CD4-positive, alpha-beta T cell (primary cell): ENCODE data around the gene PRSS12. TPM values are rescaled to one million over a fixed set of nuclear protein-coding genes. Genes with fewer than 3 reads are reported as not detected.

Experiments
- ATAC-seq: fragments of 200-7000 bp; cut with Tn5 transposase; one replicate; pipeline ENCODE4 v1.10.0; 2022; ENCODE audit warnings: mild to moderate bottlenecking; ENCODE audit not compliant: poor library complexity
- CTCF ChIA-PET: fragments of 350-600 bp; sonication (Branson Sonifier 250); formaldehyde crosslinking; loops from one replicate; lab custom pipeline; 2021; ENCODE audit warnings: antibody characterized with exemption, inconsistent platforms; lab: Charles Lee
- POLR2A ChIA-PET: fragments of 350-600 bp; sonication (Branson Sonifier 250); formaldehyde crosslinking; loops from one replicate; lab custom pipeline; 2021; ENCODE audit warnings: antibody characterized with exemption, inconsistent platforms; lab: Charles Lee
- DNase-seq, 14 experiments: peaks; one replicate each; pipeline ENCODE4 v3.0.0-alpha.2; 2013 to 2020; ENCODE audit warnings: mixed read lengths in 2 of 14
- H3K27ac ChIP-seq, 2 donors: one replicate each; pipeline versions ENCODE4 v1.5.1 to v1.7.0; 2013; ENCODE audit warnings: low read length in 2 of 2, low read depth in 1 of 2, mild to moderate bottlenecking in 1 of 2
- H3K27me3 ChIP-seq, 2 experiments: 1 replicate in 1 of 2; 2 replicates in 1 of 2; pipeline versions ENCODE4 v1.6.1 to v1.7.0; 2013; ENCODE audit warnings: low read length in 2 of 2, control low read depth in 1 of 2, mild to moderate bottlenecking in 1 of 2, moderate library complexity in 1 of 2; ENCODE audit not compliant: insufficient read depth in 2 of 2, control insufficient read depth in 1 of 2
- H3K36me3 ChIP-seq: one replicate; pipeline ENCODE4 v1.6.1; 2013; ENCODE audit warnings: low read length, control low read depth; ENCODE audit not compliant: insufficient read depth
- H3K4me1 ChIP-seq: one replicate; pipeline ENCODE4 v1.6.1; 2013; ENCODE audit warnings: low read length, control low read depth; ENCODE audit not compliant: insufficient read depth
- H3K4me3 ChIP-seq: one replicate; pipeline ENCODE4 v1.5.1; 2013; ENCODE audit warnings: mild to moderate bottlenecking, low read length, moderate library complexity
- H3K9me3 ChIP-seq, 2 experiments: 1 replicate in 1 of 2; 2 replicates in 1 of 2; pipeline versions ENCODE4 v1.6.1 to v1.7.0; 2013; ENCODE audit warnings: low read length in 2 of 2, mild to moderate bottlenecking in 2 of 2, control low read depth in 1 of 2, moderate library complexity in 1 of 2; ENCODE audit not compliant: control insufficient read depth in 1 of 2, insufficient read depth in 1 of 2
- H3K27ac Mint-ChIP-seq: one replicate; pipeline ENCODE4 v1.8.0; 2020; ENCODE audit warnings: mixed read lengths
- H3K27me3 Mint-ChIP-seq: one replicate; pipeline ENCODE4 v1.8.0; 2021; ENCODE audit warnings: mixed read lengths
- H3K36me3 Mint-ChIP-seq: one replicate; pipeline ENCODE4 v1.8.0; 2021; ENCODE audit warnings: low read depth, mixed read lengths
- H3K4me1 Mint-ChIP-seq: one replicate; pipeline ENCODE4 v1.8.0; 2021; ENCODE audit warnings: low read depth, mixed read lengths
- H3K4me3 Mint-ChIP-seq: one replicate; pipeline ENCODE4 v1.8.0; 2020; ENCODE audit warnings: mild to moderate bottlenecking, mixed read lengths
- H3K9me3 Mint-ChIP-seq: one replicate; pipeline ENCODE4 v1.8.0; 2020; ENCODE audit warnings: mixed read lengths
- CTCF ChIP-seq: fragments of 200-600 bp; IDR thresholded peaks from one replicate; pipeline ENCODE4 v1.8.0; 2022; ENCODE audit warnings: antibody characterized with exemption, mild to moderate bottlenecking
- intact Hi-C, 2 experiments: fragments of 100-400 bp; cut with DNase I in 1 of 2; cut with micrococcal nuclease in 1 of 2; formaldehyde crosslinking; loops; one replicate each; pipeline versions ENCODE4 v1.15.1 to v1.9.0; 2023 to 2025; cut with DNase I, micrococcal nuclease
- total RNA-seq, 174 experiments: library from RNA in 2 of 174; stranded (reverse) in 2 of 174; gene quantifications; one replicate each; pipeline ENCODE4 v1.2.3 and lab custom pipeline; 2021 to 2026

PRSS12 gene
- total RNA-seq, 2 experiments from 2014 or later = not detected

GRCh38 chr4:118343501-118343900 lies 9.3 kb downstream of the PRSS12 start:
- ChIA-PET CTCF (no interaction called here), POLR2A (interaction anchor here (0.8 kb wide), 1 partner anchor 64 kb away, joined by 3 read pairs; no protein-coding TSS in a partner anchor)
- Mint-ChIP-seq H3K4me1 (no peaks in the 10 kb centered on the region), H3K4me3 (no peak overlapping the region), H3K27ac (no peak overlapping the region), H3K36me3 (no peaks in the 10 kb centered on the region), H3K27me3 (peaks cover 44% of the 10 kb centered on the region), H3K9me3 (no peaks in the 10 kb centered on the region)
- TF ChIP-seq CTCF = no peak
- H3K27ac ChIP-seq = no peak overlapping the region
- peaks cover 6 to 21% of the 10 kb centered on the region in 2 experiments for H3K27me3 ChIP-seq
- ATAC-seq (no peak), DNase-seq (no peak)
- H3K4me1 ChIP-seq = no peaks in the 10 kb centered on the region
- no peak overlapping the region for H3K4me3 ChIP-seq
- no peaks in the 10 kb centered on the region for H3K9me3 ChIP-seq
- intact Hi-C loops = no loop called here
- H3K36me3 ChIP-seq = no peaks in the 10 kb centered on the region

GRCh38 chr4:118340109-118340508 lies 12.7 kb downstream of the PRSS12 start:
- Histone ChIP-seq H3K4me3 (no peak overlapping the region), H3K27me3 (peaks cover 0 to 3% of the 10 kb centered on the region in 2 experiments), H3K9me3 (no peaks in the 10 kb centered on the region), H3K36me3 (no peaks in the 10 kb centered on the region), H3K27ac (no peak overlapping the region), H3K4me1 (no peaks in the 10 kb centered on the region)
- CTCF ChIA-PET = no interaction called here
- H3K4me1 Mint-ChIP-seq = no peaks in the 10 kb centered on the region
- ATAC-seq (no peak), DNase-seq (no peak)
- POLR2A ChIA-PET = interaction anchor here (0.5 kb wide), 1 partner anchor 45 kb away, joined by 4 read pairs; no protein-coding TSS in a partner anchor
- no peaks in the 10 kb centered on the region for H3K9me3 Mint-ChIP-seq
- peaks cover 17% of the 10 kb centered on the region for H3K27me3 Mint-ChIP-seq
- no peak overlapping the region for H3K4me3 Mint-ChIP-seq
- H3K36me3 Mint-ChIP-seq = no peaks in the 10 kb centered on the region
- intact Hi-C loops = no loop called here
- TF ChIP-seq CTCF = no peak
- H3K27ac Mint-ChIP-seq = no peak overlapping the region

- ChIA-PET POLR2A (interaction anchor here (0.5 kb wide), 1 partner anchor 46 kb away, joined by 4 read pairs; no protein-coding TSS in a partner anchor), CTCF (interaction anchor here (1.3 kb wide), 1 partner anchor 18 kb away, joined by 3 read pairs; no protein-coding TSS in a partner anchor)
Measured at GRCh38 chr4:118338981-118339765, 13.6 kb downstream of the PRSS12 start.

More at GRCh38 chr4:118338981-118339765, 13.6 kb downstream of the PRSS12 start:
- no peaks in the 10 kb centered on the region for H3K36me3 ChIP-seq
- no peak overlapping the region for H3K27ac Mint-ChIP-seq
- H3K4me1 Mint-ChIP-seq = no peaks in the 10 kb centered on the region
- H3K9me3 Mint-ChIP-seq = no peaks in the 10 kb centered on the region
- no peak overlapping the region for H3K27ac ChIP-seq
- intact Hi-C loops = no loop called here
- peaks cover 10% of the 10 kb centered on the region for H3K27me3 Mint-ChIP-seq
- no peaks in the 10 kb centered on the region for H3K27me3 ChIP-seq
- no peak for TF ChIP-seq CTCF
- no peak overlapping the region for H3K4me3 ChIP-seq
- no peak overlapping the region for H3K4me3 Mint-ChIP-seq
- H3K9me3 ChIP-seq = no peaks in the 10 kb centered on the region
- DNase-seq (no peak), ATAC-seq (no peak)
- H3K4me1 ChIP-seq = no peaks in the 10 kb centered on the region
- H3K36me3 Mint-ChIP-seq = no peaks in the 10 kb centered on the region
